Choroid plexus epithelial cell (primary cell): ENCODE measurements around the gene GDF2.

ENCODE experiments used
- DNase-seq: peaks from one replicate; pipeline ENCODE4 v3.0.0-alpha.2; 2010; ENCODE audit warnings: low read depth
- H3K4me3 ChIP-seq: 2 replicates; pipeline ENCODE4 v1.5.1; 2011; ENCODE audit warnings: low read depth, mild to moderate bottlenecking, control low read depth, low read length, moderate library complexity
- CTCF ChIP-seq: conservative IDR thresholded peaks from 2 replicates; pipeline ENCODE4 v1.5.1; 2011; ENCODE audit warnings: low read depth, mild to moderate bottlenecking, control low read depth, inconsistent platforms, low read length, moderate library complexity

GDF2 gene

DNA sequence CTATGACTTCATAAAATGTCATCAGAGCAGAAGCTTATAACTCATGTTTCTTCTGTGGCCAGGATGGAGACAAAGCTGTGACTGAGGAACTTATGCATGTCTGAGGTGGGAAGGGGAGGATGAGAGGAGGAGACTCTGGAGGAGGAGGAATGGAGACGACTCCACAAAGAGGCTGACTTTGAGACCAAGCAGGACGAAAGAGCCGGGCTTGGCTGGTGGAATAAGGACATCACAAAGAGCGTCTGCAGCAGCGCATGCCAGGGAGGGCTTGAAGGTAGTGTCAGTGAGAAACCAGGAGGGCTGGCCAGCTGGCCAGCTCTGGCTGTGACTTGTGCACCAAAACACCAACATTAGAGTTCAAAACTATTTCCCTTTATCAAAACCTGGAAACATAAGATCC is 6.1 kb upstream of the GDF2 start:
- no peak for DNase-seq
- TF ChIP-seq CTCF: no peak
- no peak overlapping the region for H3K4me3 ChIP-seq

GRCh38 chr10:47317251-47317650 is 5.0 kb upstream of the GDF2 start:
- TF ChIP-seq CTCF: no peak
- no peak overlapping the region for H3K4me3 ChIP-seq
- DNase-seq: no peak

DNA sequence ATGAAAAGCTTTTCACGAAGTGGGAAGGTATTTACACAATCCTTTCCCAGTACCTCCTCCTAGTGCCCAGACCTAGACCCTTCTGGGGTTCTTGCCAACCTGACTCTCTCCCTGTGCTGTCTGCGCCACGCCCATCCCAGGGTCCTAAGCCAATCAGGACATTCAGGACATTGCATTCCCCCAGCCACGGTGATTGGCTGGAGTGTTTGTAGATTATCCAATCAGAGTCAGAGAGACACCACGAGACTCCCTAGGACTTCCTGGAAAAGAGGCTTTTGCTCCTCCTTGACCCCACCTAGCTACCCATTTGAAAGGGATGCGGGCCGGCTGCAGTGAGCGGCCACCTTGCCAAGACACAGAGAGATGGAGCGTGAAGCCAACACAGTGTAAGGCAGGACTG is 3.5 kb upstream of the GDF2 start:
- TF ChIP-seq CTCF: no peak
- no peak overlapping the region for H3K4me3 ChIP-seq
- no peak for DNase-seq

DNA sequence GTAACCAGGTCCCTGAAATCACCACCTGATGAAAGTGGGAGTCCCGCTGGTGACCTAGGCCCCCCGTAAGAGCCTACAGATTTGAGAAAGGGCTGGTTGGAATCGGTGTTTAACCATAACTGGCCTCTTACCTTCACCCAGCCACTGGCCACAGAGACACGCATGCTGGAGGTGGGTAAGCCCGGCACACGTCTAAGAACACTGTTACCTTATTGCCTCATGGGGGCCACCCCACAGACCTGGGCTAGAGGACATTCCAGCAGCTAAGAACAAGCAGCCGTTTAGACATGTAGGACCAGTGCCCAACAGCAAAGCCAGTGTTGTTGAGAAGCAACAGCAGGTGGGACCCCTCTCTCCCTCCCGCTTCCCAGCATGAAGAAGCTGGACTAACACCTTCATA is 2.5 kb upstream of the GDF2 start:
- TF ChIP-seq CTCF: no peak
- no peak overlapping the region for H3K4me3 ChIP-seq
- no peak for DNase-seq

DNA sequence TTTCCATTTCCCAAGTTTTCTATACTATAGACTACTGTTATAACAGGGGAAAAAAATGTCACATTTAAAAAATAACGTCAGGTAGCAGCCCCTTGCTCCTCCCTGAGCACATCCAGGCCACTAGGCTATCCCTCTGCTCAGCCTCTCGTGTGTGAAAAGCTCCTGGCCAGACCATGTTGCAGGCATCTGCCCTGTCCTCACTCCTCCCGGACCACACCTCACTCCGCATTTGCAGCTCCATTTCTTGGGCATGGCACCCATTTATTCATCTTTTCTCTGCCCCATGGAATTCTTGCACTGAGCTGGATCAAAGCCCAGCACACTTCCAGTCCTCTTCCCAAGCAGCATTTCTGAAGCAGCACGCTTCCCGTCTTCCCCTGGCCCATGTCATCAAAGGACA is 1.4 kb upstream of the GDF2 start:
- no peak for TF ChIP-seq CTCF
- no peak overlapping the region for H3K4me3 ChIP-seq
- DNase-seq: no peak

GRCh38 chr10:47321521-47322195 is 596 bp upstream of the GDF2 start:
- TF ChIP-seq CTCF: no peak
- no peak overlapping the region for H3K4me3 ChIP-seq
- DNase-seq: no peak

GRCh38 chr10:47323087-47323486 is 833 bp downstream of the GDF2 start:
- TF ChIP-seq CTCF: no peak
- no peak overlapping the region for H3K4me3 ChIP-seq
- DNase-seq: no peak
